OCI-LY1 (cell line): ENCODE data around the gene MYO15A.

Source experiments
- H2AFZ ChIP-seq: fragments of 200-600 bp; sonication (generic), shearing (Covaris generic); 2 replicates; pipeline ENCODE4 v1.6.0; 2014; ENCODE audit warnings: antibody characterized with exemption, mild to moderate bottlenecking, low read length
- H3F3A ChIP-seq: fragments of 200-600 bp; sonication (generic), shearing (Covaris generic); 2 replicates; pipeline ENCODE4 v1.6.0; 2014; ENCODE audit warnings: mild to moderate bottlenecking, antibody characterized with exemption, low read length, moderate library complexity; ENCODE audit not compliant: insufficient read depth
- H3K27ac ChIP-seq: fragments of 200-600 bp; sonication (generic); 2 replicates; pipeline ENCODE4 v1.5.1; 2014; ENCODE audit warnings: low read length, mixed run types, mild to moderate bottlenecking, low read depth; ENCODE audit not compliant: poor library complexity, severe bottlenecking
- H3K27me3 ChIP-seq: fragments of 200-600 bp; sonication (generic); 2 replicates; pipeline ENCODE4 v1.6.0; 2014; ENCODE audit warnings: antibody characterized with exemption, mild to moderate bottlenecking, low read length, moderate library complexity; ENCODE audit not compliant: insufficient read depth
- H3K36me3 ChIP-seq: fragments of 200-600 bp; sonication (generic); 2 replicates; pipeline ENCODE4 v1.6.1; 2014; ENCODE audit warnings: mild to moderate bottlenecking, antibody characterized with exemption, low read length, moderate library complexity, mixed read lengths; ENCODE audit not compliant: insufficient read depth
- H3K4me1 ChIP-seq: fragments of 200-600 bp; sonication (generic); 2 replicates; pipeline ENCODE4 v1.5.1; 2014; ENCODE audit warnings: mild to moderate bottlenecking, low read length, moderate library complexity; ENCODE audit not compliant: insufficient read depth, severe bottlenecking
- H3K4me2 ChIP-seq: fragments of 200-600 bp; sonication (generic), shearing (Covaris generic); 2 replicates; pipeline ENCODE4 v1.6.1; 2014; ENCODE audit warnings: low read length
- H3K4me3 ChIP-seq: fragments of 200-600 bp; sonication (generic); 2 replicates; pipeline ENCODE4 v1.5.1; 2014; ENCODE audit warnings: low read length, low read depth, mild to moderate bottlenecking, mixed read lengths; ENCODE audit not compliant: poor library complexity, severe bottlenecking
- H3K79me2 ChIP-seq: fragments of 200-600 bp; shearing (Covaris generic); 2 replicates; pipeline ENCODE4 v1.6.1; 2016; ENCODE audit warnings: mixed run types, low read length, mixed read lengths; ENCODE audit not compliant: insufficient read depth
- H3K9ac ChIP-seq: fragments of 200-600 bp; sonication (generic), shearing (Covaris generic); 2 replicates; pipeline ENCODE4 v1.6.1; 2014; ENCODE audit warnings: mild to moderate bottlenecking, low read length, mixed read lengths
- H3K9me2 ChIP-seq: fragments of 200-600 bp; sonication (generic), shearing (Covaris generic); 2 replicates; pipeline ENCODE4 v1.6.1; 2014; ENCODE audit warnings: low read depth, mild to moderate bottlenecking, low read length, mixed read lengths
- H3K9me3 ChIP-seq: fragments of 200-600 bp; shearing (Covaris generic); 2 replicates; pipeline ENCODE4 v1.6.1; 2014; ENCODE audit warnings: low read length, mixed read lengths
- H4K20me1 ChIP-seq: fragments of 200-600 bp; sonication (generic), shearing (Covaris generic); 2 replicates; pipeline ENCODE4 v1.6.0; 2016; ENCODE audit warnings: mild to moderate bottlenecking, low read length; ENCODE audit not compliant: insufficient read depth
- EZH2 ChIP-seq: fragments of 200-600 bp; sonication (generic), shearing (Covaris generic); IDR thresholded peaks from 2 replicates; pipeline ENCODE4 v1.8.0; 2017; ENCODE audit warnings: borderline replicate concordance, mixed run types, mild to moderate bottlenecking, antibody characterized with exemption, low read length, moderate library complexity, mixed read lengths
- TF ChIP-seq, protein P1 (sequence below): fragments of 200-600 bp; sonication (generic), shearing (Covaris generic); IDR thresholded peaks from 2 replicates; pipeline ENCODE4 v1.5.1; 2017; ENCODE audit warnings: mild to moderate bottlenecking, antibody characterized with exemption, low read length, moderate library complexity, mixed read lengths

MYO15A gene

DNA sequence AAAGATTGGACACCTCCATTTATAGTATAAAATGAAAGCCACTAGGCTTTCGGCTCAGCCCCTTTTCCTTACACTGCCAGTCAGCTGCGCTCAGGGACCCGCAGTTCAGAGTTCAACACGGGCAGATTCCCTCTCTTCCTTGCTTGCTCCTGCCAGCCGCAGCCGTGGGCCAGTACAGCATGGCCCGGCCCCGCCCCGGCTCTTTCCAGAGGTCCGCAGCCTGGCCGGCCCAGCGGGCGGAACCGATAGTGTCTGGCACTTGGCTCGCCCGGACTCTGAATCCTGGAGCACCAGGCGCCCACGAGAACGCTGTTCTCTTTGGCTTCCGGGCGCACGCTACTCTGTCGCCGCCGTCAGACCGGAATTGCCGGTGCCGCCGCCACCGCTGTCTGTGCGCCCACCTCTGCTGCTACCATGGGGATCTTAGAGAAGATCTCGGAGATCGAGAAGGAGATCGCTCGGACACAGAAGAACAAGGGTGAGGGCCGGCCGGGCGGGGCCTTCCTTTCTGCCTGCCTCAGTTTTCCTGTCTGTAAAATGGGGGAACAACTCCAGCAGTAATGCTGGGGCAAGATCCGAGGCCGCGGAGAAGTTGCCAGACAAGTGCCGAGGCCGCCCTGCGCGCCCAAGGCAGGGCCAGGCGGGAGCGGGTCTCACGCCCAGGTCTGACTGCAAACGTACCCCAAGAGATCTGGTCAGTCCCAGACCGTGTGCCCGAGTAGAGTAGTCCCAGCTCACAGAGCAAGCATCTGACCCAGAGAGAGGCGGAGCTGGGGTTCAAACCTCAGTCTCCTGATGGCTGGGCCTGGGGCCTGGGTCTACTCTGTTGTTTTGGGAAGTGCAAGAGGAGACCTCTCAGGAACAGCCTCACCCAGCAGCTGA lies 20.7 kb upstream of the MYO15A start, which contains the start of gene DRG2:
TSS of gene DRG2 (plus strand) at position 339 of the 882 bp plus-strand sequence. CDS start at position 415, 76 bp downstream.
- H3K4me1 ChIP-seq = peaks cover 16% of the 10 kb centered on the region
- TF ChIP-seq, protein P1, sequence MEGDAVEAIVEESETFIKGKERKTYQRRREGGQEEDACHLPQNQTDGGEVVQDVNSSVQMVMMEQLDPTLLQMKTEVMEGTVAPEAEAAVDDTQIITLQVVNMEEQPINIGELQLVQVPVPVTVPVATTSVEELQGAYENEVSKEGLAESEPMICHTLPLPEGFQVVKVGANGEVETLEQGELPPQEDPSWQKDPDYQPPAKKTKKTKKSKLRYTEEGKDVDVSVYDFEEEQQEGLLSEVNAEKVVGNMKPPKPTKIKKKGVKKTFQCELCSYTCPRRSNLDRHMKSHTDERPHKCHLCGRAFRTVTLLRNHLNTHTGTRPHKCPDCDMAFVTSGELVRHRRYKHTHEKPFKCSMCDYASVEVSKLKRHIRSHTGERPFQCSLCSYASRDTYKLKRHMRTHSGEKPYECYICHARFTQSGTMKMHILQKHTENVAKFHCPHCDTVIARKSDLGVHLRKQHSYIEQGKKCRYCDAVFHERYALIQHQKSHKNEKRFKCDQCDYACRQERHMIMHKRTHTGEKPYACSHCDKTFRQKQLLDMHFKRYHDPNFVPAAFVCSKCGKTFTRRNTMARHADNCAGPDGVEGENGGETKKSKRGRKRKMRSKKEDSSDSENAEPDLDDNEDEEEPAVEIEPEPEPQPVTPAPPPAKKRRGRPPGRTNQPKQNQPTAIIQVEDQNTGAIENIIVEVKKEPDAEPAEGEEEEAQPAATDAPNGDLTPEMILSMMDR = peak; percentile 7; the same call in 1 of the 2 replicates
- TF ChIP-seq EZH2 = no peak
- H2AFZ ChIP-seq = peak within 1 kb of the TSS; percentile 97
- H3F3A ChIP-seq = no peaks in the 10 kb centered on the region
- H4K20me1 ChIP-seq = no peaks in the 10 kb centered on the region
- peak within 1 kb of the TSS; percentile 97 for H3K9ac ChIP-seq
- no peaks in the 10 kb centered on the region for H3K9me3 ChIP-seq
- peak within 1 kb of the TSS; percentile 24 for H3K27ac ChIP-seq
- no peaks in the 10 kb centered on the region for H3K9me2 ChIP-seq
- peak within 1 kb of the TSS; percentile 98 for H3K4me3 ChIP-seq
- peaks cover 20% of the 10 kb centered on the region for H3K36me3 ChIP-seq
- peak within 1 kb of the TSS; percentile 77 for H3K4me2 ChIP-seq
- peaks cover 12% of the 10 kb centered on the region for H3K79me2 ChIP-seq
- H3K27me3 ChIP-seq = no peaks in the 10 kb centered on the region

DNA sequence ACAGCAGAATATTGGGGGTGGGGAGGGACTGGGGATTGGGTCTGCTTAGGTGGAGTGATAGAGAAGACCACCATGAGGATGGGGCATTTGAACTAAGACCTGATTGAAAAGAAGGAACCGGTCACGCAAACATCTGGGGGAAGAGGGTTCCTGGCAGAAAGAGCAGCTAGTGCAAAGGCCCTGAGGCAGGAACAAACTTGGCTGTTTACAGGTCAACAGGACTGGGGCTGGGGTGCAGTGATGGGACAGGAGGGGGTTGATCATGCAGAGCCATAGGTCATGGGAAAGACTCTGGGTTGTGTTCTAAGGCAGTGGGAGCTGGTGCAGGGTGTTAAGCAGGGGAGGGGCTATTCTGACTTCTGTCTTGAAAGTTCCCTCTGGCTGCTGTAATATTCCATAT lies 18.9 kb upstream of the MYO15A start:
- Histone ChIP-seq H3K9me3 (no peaks in the 10 kb centered on the region), H2AFZ (no peak overlapping the region), H3K4me3 (no peak overlapping the region), H3K27me3 (no peaks in the 10 kb centered on the region), H4K20me1 (no peaks in the 10 kb centered on the region), H3K4me1 (peaks cover 16% of the 10 kb centered on the region), H3F3A (no peaks in the 10 kb centered on the region), H3K4me2 (no peak overlapping the region), H3K9me2 (no peaks in the 10 kb centered on the region), H3K36me3 (peaks cover 32% of the 10 kb centered on the region), H3K27ac (no peak overlapping the region), H3K79me2 (peaks cover 12% of the 10 kb centered on the region), H3K9ac (no peak overlapping the region)
- no peak for TF ChIP-seq EZH2
- TF ChIP-seq, protein P1 = no peak

DNA sequence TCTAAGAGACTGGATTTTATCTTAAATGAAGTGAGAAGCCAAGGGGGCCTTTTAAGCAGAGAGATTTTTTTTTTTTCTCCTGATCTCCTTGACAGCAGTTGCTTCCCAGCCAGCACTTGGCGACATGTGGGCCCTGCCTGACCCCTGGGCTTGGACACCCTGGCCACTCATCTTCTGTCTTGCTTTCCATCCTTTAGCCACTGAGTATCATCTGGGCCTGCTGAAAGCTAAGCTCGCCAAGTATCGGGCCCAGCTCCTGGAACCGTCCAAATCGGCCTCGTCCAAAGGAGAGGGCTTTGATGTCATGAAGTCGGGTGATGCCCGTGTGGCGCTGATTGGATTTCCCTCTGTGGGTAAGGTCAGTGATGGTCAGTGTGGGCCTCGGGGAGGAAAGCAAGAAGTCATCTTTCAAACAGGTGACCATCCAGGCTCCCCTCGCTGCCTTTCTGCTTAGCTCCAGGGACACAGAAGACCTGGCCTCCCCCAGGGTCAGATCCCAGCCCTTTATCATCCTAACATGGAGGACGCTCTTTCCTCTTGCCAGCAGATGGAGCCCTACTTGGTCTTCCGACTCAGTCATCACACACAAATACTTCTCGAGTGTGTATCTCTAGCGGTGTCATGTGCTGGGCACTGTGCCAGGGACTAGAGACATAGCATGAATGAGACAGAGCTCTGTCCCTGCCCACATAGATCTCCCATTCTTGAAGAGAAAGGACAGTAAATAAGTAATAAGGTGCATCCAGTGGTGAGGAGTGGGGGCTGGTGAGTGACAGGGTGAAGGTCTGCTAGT lies 14.7 kb upstream of the MYO15A start:
- TF ChIP-seq, protein P1 = peak; percentile 51
- TF ChIP-seq EZH2 = no peak
- no peak overlapping the region for H3K4me3 ChIP-seq
- no peak overlapping the region for H3K4me2 ChIP-seq
- H3K9me2 ChIP-seq = no peaks in the 10 kb centered on the region
- H3K79me2 ChIP-seq = peaks cover 2% of the 10 kb centered on the region
- no peak overlapping the region for H3K9ac ChIP-seq
- no peak overlapping the region for H3K27ac ChIP-seq
- no peaks in the 10 kb centered on the region for H3K27me3 ChIP-seq
- peaks cover 3% of the 10 kb centered on the region for H3K4me1 ChIP-seq
- H4K20me1 ChIP-seq = no peaks in the 10 kb centered on the region
- H2AFZ ChIP-seq = no peak overlapping the region
- H3K36me3 ChIP-seq = peaks cover 67% of the 10 kb centered on the region
- H3K9me3 ChIP-seq = no peaks in the 10 kb centered on the region
- no peaks in the 10 kb centered on the region for H3F3A ChIP-seq
